Measurements from ENCODE around the gene MYO1E. TPM values are rescaled to one million over a fixed set of nuclear protein-coding genes. Genes with fewer than 3 reads are reported as not detected.
"Not testable (repeated sequence)": the region's sequence is repeated elsewhere in the genome, so short reads cannot be mapped to it uniquely, and the experiment has no call there.

Gene MYO1E
- total RNA-seq, 2 experiments from 2014 or later: 90.4 to 101 TPM

GRCh38 chr15:59346951-59347350, 25.7 kb downstream of the MYO1E start:
- H3K36me3 Mint-ChIP-seq (ENCODE audit: low read depth): peaks cover 30% of the 10 kb centered on the region
- POLR2A ChIA-PET: no interaction called here
- CTCF ChIA-PET: no interaction called here

GRCh38 chr15:59345326-59345725, 27.3 kb downstream of the MYO1E start:
- peaks cover 44% of the 10 kb centered on the region for H3K4me1 Mint-ChIP-seq (ENCODE audit: low read depth)
- ChIA-PET CTCF (interaction anchor here (0.9 to 1.8 kb wide), 4 partner anchors 9 to 45 kb away, joined by 3 to 5 read pairs (median 4); no protein-coding TSS in a partner anchor), POLR2A (interaction anchor here (0.6 kb wide), 1 partner anchor 144 kb away, joined by 3 read pairs; no protein-coding TSS in a partner anchor)
- H3K27me3 Mint-ChIP-seq (ENCODE audit: low read depth): peaks cover 17% of the 10 kb centered on the region
- H3K36me3 Mint-ChIP-seq (ENCODE audit: low read depth): peaks cover 27% of the 10 kb centered on the region
- DNase-seq (no peak), ATAC-seq (no peak)
- no peak overlapping the region for H3K4me3 Mint-ChIP-seq
- no peak overlapping the region for H3K27ac Mint-ChIP-seq
- H3K9me3 Mint-ChIP-seq (ENCODE audit: insufficient read depth): no peaks in the 10 kb centered on the region

More at GRCh38 chr15:59346951-59347350, 25.7 kb downstream of the MYO1E start:
- DNase-seq (no peak), ATAC-seq (no peak)
- Mint-ChIP-seq H3K4me3 (no peak overlapping the region), H3K27me3 (ENCODE audit: low read depth) (peaks cover 11% of the 10 kb centered on the region), H3K4me1 (ENCODE audit: low read depth) (peaks cover 60% of the 10 kb centered on the region), H3K9me3 (ENCODE audit: insufficient read depth) (no peaks in the 10 kb centered on the region), H3K27ac (no peak overlapping the region)

- no peak overlapping the region for H3K4me3 Mint-ChIP-seq
- peaks cover 18% of the 10 kb centered on the region for H3K27me3 Mint-ChIP-seq (ENCODE audit: low read depth)
- no peak overlapping the region for H3K27ac Mint-ChIP-seq
- ChIA-PET POLR2A (no interaction called here), CTCF (interaction anchor here (0.9 to 1.2 kb wide), 2 partner anchors 10 to 14 kb away, joined by 3 read pairs; no protein-coding TSS in a partner anchor)
- H3K9me3 Mint-ChIP-seq (ENCODE audit: insufficient read depth): no peaks in the 10 kb centered on the region
- no peak for ATAC-seq
- H3K36me3 Mint-ChIP-seq (ENCODE audit: low read depth): peaks cover 29% of the 10 kb centered on the region
- peaks cover 35% of the 10 kb centered on the region for H3K4me1 Mint-ChIP-seq (ENCODE audit: low read depth)
- DNase-seq: no peak
Measured at GRCh38 chr15:59344311-59344710, 28.4 kb downstream of the MYO1E start.

- Mint-ChIP-seq H3K4me3 (no peak overlapping the region), H3K36me3 (ENCODE audit: low read depth) (peaks cover 27% of the 10 kb centered on the region), H3K27ac (no peak overlapping the region), H3K27me3 (ENCODE audit: low read depth) (peaks cover 19% of the 10 kb centered on the region), H3K4me1 (ENCODE audit: low read depth) (peaks cover 15% of the 10 kb centered on the region), H3K9me3 (ENCODE audit: insufficient read depth) (no peaks in the 10 kb centered on the region)
- ChIA-PET POLR2A (no interaction called here), CTCF (no interaction called here)
- ATAC-seq: no peak
- DNase-seq: no peak
Measured at GRCh38 chr15:59340325-59340724, 32.3 kb downstream of the MYO1E start.

GRCh38 chr15:59339252-59339672, 33.4 kb downstream of the MYO1E start:
- CTCF ChIA-PET: no interaction called here
- Mint-ChIP-seq H3K4me1 (ENCODE audit: low read depth) (peaks cover 9% of the 10 kb centered on the region), H3K36me3 (ENCODE audit: low read depth) (peaks cover 25% of the 10 kb centered on the region), H3K27me3 (ENCODE audit: low read depth) (peaks cover 19% of the 10 kb centered on the region), H3K9me3 (ENCODE audit: insufficient read depth) (no peaks in the 10 kb centered on the region), H3K27ac (no peak overlapping the region), H3K4me3 (no peak overlapping the region)
- POLR2A ChIA-PET: no interaction called here
- DNase-seq: no peak
- ATAC-seq: no peak

GRCh38 chr15:59338414-59338813, 34.3 kb downstream of the MYO1E start:
- no peaks in the 10 kb centered on the region for H3K9me3 Mint-ChIP-seq (ENCODE audit: insufficient read depth)
- H3K36me3 Mint-ChIP-seq (ENCODE audit: low read depth): peaks cover 23% of the 10 kb centered on the region
- ATAC-seq (no peak), DNase-seq (no peak)
- ChIA-PET POLR2A (no interaction called here), CTCF (interaction anchor here (1.2 kb wide), 1 partner anchor 91 kb away, joined by 4 read pairs; no protein-coding TSS in a partner anchor)
- H3K4me3 Mint-ChIP-seq: no peak overlapping the region
- peaks cover 20% of the 10 kb centered on the region for H3K27me3 Mint-ChIP-seq (ENCODE audit: low read depth)
- H3K4me1 Mint-ChIP-seq (ENCODE audit: low read depth): peaks cover 15% of the 10 kb centered on the region
- H3K27ac Mint-ChIP-seq: no peak overlapping the region

- H3K4me1 Mint-ChIP-seq (ENCODE audit: low read depth): peaks cover 14% of the 10 kb centered on the region
- H3K4me3 Mint-ChIP-seq, CTCF ChIA-PET: not testable (repeated sequence)
Measured at GRCh38 chr15:59336725-59337124, 35.9 kb downstream of the MYO1E start.

GRCh38 chr15:59335207-59335786, 37.4 kb downstream of the MYO1E start:
- ATAC-seq: no peak
- ChIA-PET CTCF (no interaction called here), POLR2A (no interaction called here)
- H3K9me3 Mint-ChIP-seq (ENCODE audit: insufficient read depth): no peaks in the 10 kb centered on the region
- H3K4me3 Mint-ChIP-seq: no peak overlapping the region
- peaks cover 10% of the 10 kb centered on the region for H3K36me3 Mint-ChIP-seq (ENCODE audit: low read depth)
- H3K27ac Mint-ChIP-seq: no peak overlapping the region
- peaks cover 14% of the 10 kb centered on the region for H3K4me1 Mint-ChIP-seq (ENCODE audit: low read depth)
- DNase-seq: no peak
- peaks cover 17% of the 10 kb centered on the region for H3K27me3 Mint-ChIP-seq (ENCODE audit: low read depth)

More at GRCh38 chr15:59336725-59337124, 35.9 kb downstream of the MYO1E start:
- peaks cover 10% of the 10 kb centered on the region for H3K27me3 Mint-ChIP-seq (ENCODE audit: low read depth)
- DNase-seq; H3K27ac Mint-ChIP-seq; ATAC-seq; H3K36me3 Mint-ChIP-seq (ENCODE audit: low read depth); H3K9me3 Mint-ChIP-seq (ENCODE audit: insufficient read depth); POLR2A ChIA-PET: not testable (repeated sequence)

- POLR2A ChIA-PET: interaction anchor here (0.7 kb wide), 1 partner anchor 12 kb away, joined by 3 read pairs; no protein-coding TSS in a partner anchor
- H3K9me3 Mint-ChIP-seq (ENCODE audit: insufficient read depth): no peaks in the 10 kb centered on the region
- H3K36me3 Mint-ChIP-seq (ENCODE audit: low read depth): peaks cover 6% of the 10 kb centered on the region
- peaks cover 12% of the 10 kb centered on the region for H3K4me1 Mint-ChIP-seq (ENCODE audit: low read depth)
- peaks cover 17% of the 10 kb centered on the region for H3K27me3 Mint-ChIP-seq (ENCODE audit: low read depth)
- CTCF ChIA-PET: interaction anchor here (0.6 to 2.1 kb wide), 2 partner anchors 15 to 87 kb away, joined by 3 to 6 read pairs; no protein-coding TSS in a partner anchor
- H3K4me3 Mint-ChIP-seq: no peak overlapping the region
- no peak for DNase-seq
- H3K27ac Mint-ChIP-seq: no peak overlapping the region
- ATAC-seq: no peak
Measured at GRCh38 chr15:59334076-59334415, 38.6 kb downstream of the MYO1E start.

GRCh38 chr15:59333401-59334075, 39.1 kb downstream of the MYO1E start:
- CTCF ChIA-PET: interaction anchor here (0.6 to 2.1 kb wide), 3 partner anchors 14 to 86 kb away, joined by 3 to 6 read pairs (median 3); no protein-coding TSS in a partner anchor
- peaks cover 17% of the 10 kb centered on the region for H3K27me3 Mint-ChIP-seq (ENCODE audit: low read depth)

GRCh38 chr15:59332009-59332408, 40.7 kb downstream of the MYO1E start:
- DNase-seq (no peak), ATAC-seq (no peak)
- Mint-ChIP-seq H3K9me3 (ENCODE audit: insufficient read depth) (no peaks in the 10 kb centered on the region), H3K4me3 (no peak overlapping the region), H3K27me3 (ENCODE audit: low read depth) (peaks cover 17% of the 10 kb centered on the region), H3K27ac (no peak overlapping the region), H3K36me3 (ENCODE audit: low read depth) (peaks cover 3% of the 10 kb centered on the region), H3K4me1 (ENCODE audit: low read depth) (peaks cover 21% of the 10 kb centered on the region)
- POLR2A ChIA-PET: interaction anchor here (0.7 kb wide), 1 partner anchor 181 kb away, joined by 3 read pairs; no protein-coding TSS in a partner anchor
- CTCF ChIA-PET: interaction anchor here (2.1 kb wide), 1 partner anchor 85 kb away, joined by 6 read pairs; no protein-coding TSS in a partner anchor

More at GRCh38 chr15:59333401-59334075, 39.1 kb downstream of the MYO1E start:
- Mint-ChIP-seq H3K27ac (no peak overlapping the region), H3K4me3 (no peak overlapping the region), H3K9me3 (ENCODE audit: insufficient read depth) (no peaks in the 10 kb centered on the region), H3K36me3 (ENCODE audit: low read depth) (peaks cover 6% of the 10 kb centered on the region), H3K4me1 (ENCODE audit: low read depth) (peaks cover 15% of the 10 kb centered on the region)
- DNase-seq (no peak), ATAC-seq (no peak)
- POLR2A ChIA-PET: interaction anchor here (0.7 kb wide), 1 partner anchor 12 kb away, joined by 3 read pairs; no protein-coding TSS in a partner anchor

- Mint-ChIP-seq H3K9me3 (ENCODE audit: insufficient read depth) (no peaks in the 10 kb centered on the region), H3K36me3 (ENCODE audit: low read depth) (peaks cover 3% of the 10 kb centered on the region), H3K27me3 (ENCODE audit: low read depth) (peaks cover 17% of the 10 kb centered on the region), H3K4me1 (ENCODE audit: low read depth) (peaks cover 23% of the 10 kb centered on the region), H3K27ac (no peak overlapping the region), H3K4me3 (no peak overlapping the region)
- ChIA-PET CTCF (no interaction called here), POLR2A (no interaction called here)
- no peak for ATAC-seq
- no peak for DNase-seq
Measured at GRCh38 chr15:59330649-59331048, 42.0 kb downstream of the MYO1E start.

Measured in activated CD8-positive, alpha-beta T cell treated with anti-CD3 and anti-CD28 coated beads, Interleukin-2, amount 10 ng/mL, durations not matched to agents 7 days and 5 days (primary cell).